Measurements from ENCODE around the gene EVPLL.
A peak's percentile ranks its signal among the peaks of the same experiment; 100 is the strongest.
"Not testable (repeated sequence)": the region's sequence is repeated elsewhere in the genome, so short reads cannot be mapped to it uniquely, and the experiment has no call there.

EVPLL gene

GRCh38 chr17:18363101-18364049 is 14.2 kb upstream of the EVPLL start, which contains the start of gene SHMT1:
Gene SHMT1 (minus strand): TSS chr17:18363550. CDS start chr17:18355981, 7,569 bp downstream.
- Mint-ChIP-seq H3K36me3 (ENCODE audit: low read depth) (peaks cover 7% of the 10 kb centered on the region), H3K4me1 (peaks cover 8% of the 10 kb centered on the region)
- TF ChIP-seq CTCF (IDR thresholded peaks at IDR 0.05; ENCODE audit: unreplicated experiment in 3 of 3), result no peak

GRCh38 chr17:18364166-18364565 is 13.4 kb upstream of the EVPLL start:
- no peak overlapping the region for H3K27ac Mint-ChIP-seq
- peaks cover 8% of the 10 kb centered on the region for H3K4me1 Mint-ChIP-seq
- H3K27me3 Mint-ChIP-seq (ENCODE audit: low read depth), result peaks cover 3% of the 10 kb centered on the region
- TF ChIP-seq CTCF (IDR thresholded peaks at IDR 0.05; ENCODE audit: unreplicated experiment in 3 of 3), result no peak
- peaks cover 7% of the 10 kb centered on the region for H3K36me3 Mint-ChIP-seq (ENCODE audit: low read depth)
- H3K9me3 Mint-ChIP-seq, result peaks cover 3% of the 10 kb centered on the region
- no peak overlapping the region for H3K4me3 Mint-ChIP-seq

More at GRCh38 chr17:18363101-18364049, 14.2 kb upstream of the EVPLL start, which contains the start of gene SHMT1:
- H3K9me3 Mint-ChIP-seq, result peaks cover 3% of the 10 kb centered on the region
- H3K27me3 Mint-ChIP-seq (ENCODE audit: low read depth), result peaks cover 3% of the 10 kb centered on the region
- peak within 1 kb of the TSS; percentile 60 to 92 (median 70) for H3K27ac Mint-ChIP-seq
- peak within 1 kb of the TSS; percentile 93 to 96 (median 95) for H3K4me3 Mint-ChIP-seq

DNA sequence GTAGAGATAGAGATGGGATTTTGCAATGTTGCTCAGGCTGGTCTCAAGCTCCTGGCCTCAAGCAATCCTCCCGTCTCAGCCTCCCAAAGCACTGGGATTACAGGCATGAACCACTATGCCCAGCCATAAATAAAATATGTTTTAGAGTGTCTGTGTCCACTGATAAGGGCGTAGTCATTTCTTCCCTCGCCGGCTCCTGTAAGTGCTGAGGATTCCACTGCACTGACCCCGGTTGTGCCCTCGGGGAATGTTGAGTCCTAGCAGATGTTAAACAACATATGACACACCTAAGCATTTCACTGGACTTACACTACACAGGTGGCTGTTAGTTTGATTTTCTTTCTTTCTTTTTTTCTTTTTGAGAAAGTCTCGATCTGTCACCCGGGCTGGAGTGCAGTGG is 8.6 kb upstream of the EVPLL start:
- Mint-ChIP-seq H3K27ac (no peak overlapping the region), H3K27me3 (ENCODE audit: low read depth) (peaks cover 5% of the 10 kb centered on the region), H3K9me3 (peaks cover 3% of the 10 kb centered on the region), H3K36me3 (ENCODE audit: low read depth) (no peaks in the 10 kb centered on the region), H3K4me3 (no peak overlapping the region), H3K4me1 (no peaks in the 10 kb centered on the region)
- TF ChIP-seq CTCF (IDR thresholded peaks at IDR 0.05; ENCODE audit: unreplicated experiment in 3 of 3), result no peak

DNA sequence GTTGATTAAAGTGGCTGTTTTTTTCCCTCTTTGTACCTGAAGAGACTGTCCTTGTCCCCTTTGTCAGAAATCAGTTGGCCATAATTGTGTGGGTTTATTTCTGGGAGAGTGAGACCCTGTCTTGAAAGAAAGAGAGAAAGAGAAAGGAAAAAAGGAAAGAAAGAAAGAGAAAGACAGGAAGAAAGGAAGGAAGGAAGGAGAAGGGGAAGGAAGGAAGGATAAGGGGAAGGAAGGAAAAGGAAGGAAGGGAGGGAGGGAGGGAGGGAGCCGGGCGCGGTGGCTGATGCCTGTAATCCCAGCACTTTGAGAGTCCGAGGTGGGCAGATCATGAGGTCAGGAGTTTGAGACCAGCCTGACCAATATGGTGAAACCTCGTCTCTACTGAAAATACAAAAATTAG is 6.8 kb upstream of the EVPLL start:
- H3K4me3 Mint-ChIP-seq, result no peak overlapping the region
- no peak for TF ChIP-seq CTCF (IDR thresholded peaks at IDR 0.05; ENCODE audit: unreplicated experiment in 3 of 3)
- H3K36me3 Mint-ChIP-seq (ENCODE audit: low read depth), result no peaks in the 10 kb centered on the region
- H3K27ac Mint-ChIP-seq, result no peak overlapping the region
- H3K27me3 Mint-ChIP-seq (ENCODE audit: low read depth), result peaks cover 5% of the 10 kb centered on the region
- no peaks in the 10 kb centered on the region for H3K4me1 Mint-ChIP-seq
- H3K9me3 Mint-ChIP-seq, result peaks cover 3% of the 10 kb centered on the region

DNA sequence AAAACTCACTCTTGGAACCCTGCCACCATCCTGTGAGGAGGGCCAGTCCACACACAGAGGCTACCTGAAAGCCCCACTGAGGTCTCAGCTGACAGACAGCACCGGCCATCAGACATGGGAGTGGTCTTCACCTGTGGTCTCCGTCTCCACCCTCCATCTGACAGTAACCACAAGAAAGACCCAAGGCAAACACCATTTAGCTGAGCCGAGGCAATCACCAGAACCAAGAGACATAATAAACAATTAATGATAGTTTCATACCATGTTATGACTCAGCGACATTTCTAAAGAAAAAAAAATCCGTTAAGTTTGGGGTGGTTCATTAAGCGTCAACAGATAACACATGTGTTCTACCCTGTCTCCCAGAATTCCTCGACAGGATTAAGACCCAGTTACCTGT is 6.1 kb upstream of the EVPLL start:
- TF ChIP-seq CTCF (IDR thresholded peaks at IDR 0.05; ENCODE audit: unreplicated experiment in 3 of 3), result no peak

DNA sequence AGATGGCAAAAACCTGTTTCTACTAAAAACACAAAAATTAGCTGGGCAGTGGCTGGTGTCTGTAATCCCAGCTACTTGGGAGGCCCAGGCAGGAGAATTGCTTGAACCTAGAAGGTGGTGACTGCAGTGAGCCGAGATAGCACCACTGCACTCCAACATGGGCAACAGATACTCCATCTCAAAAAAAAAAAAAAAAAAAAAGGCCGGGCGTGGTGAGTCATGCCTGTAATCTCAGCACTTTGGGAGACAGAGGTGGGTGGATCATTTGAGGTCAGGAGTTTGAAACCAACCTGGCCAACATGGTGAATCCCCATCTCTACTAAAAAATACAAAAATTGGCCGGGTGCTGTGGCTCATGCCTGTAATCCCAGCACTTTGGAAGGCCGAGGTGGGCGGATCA is 4.4 kb upstream of the EVPLL start:
- not testable (repeated sequence) for H3K9me3 Mint-ChIP-seq; H3K27ac Mint-ChIP-seq; H3K4me3 Mint-ChIP-seq; H3K36me3 Mint-ChIP-seq (ENCODE audit: low read depth); H3K27me3 Mint-ChIP-seq (ENCODE audit: low read depth); H3K4me1 Mint-ChIP-seq

More for the DNA sequence above, 6.1 kb upstream of the EVPLL start:
- Mint-ChIP-seq H3K9me3 (peaks cover 3% of the 10 kb centered on the region), H3K4me3 (no peak overlapping the region), H3K36me3 (ENCODE audit: low read depth) (no peaks in the 10 kb centered on the region), H3K4me1 (no peaks in the 10 kb centered on the region), H3K27ac (no peak overlapping the region), H3K27me3 (ENCODE audit: low read depth) (peaks cover 5% of the 10 kb centered on the region)

All from nephron (organoid).